GM18505 (cell line): Measurements from ENCODE around the gene ZNF487.

ENCODE experiments used
- ATAC-seq: cut with Tn5 transposase; IDR thresholded peaks from one replicate; pipeline ENCODE4 v1.9.1; 2021; ENCODE audit not compliant: unreplicated experiment
- POLR2A ChIP-seq: IDR thresholded peaks from 4 replicates; pipeline ENCODE4 v1.6.1; 2011; ENCODE audit warnings: borderline replicate concordance; ENCODE audit not compliant: insufficient read depth, insufficient read length; ENCODE audit errors: extremely low read depth

The ZNF487 gene

DNA sequence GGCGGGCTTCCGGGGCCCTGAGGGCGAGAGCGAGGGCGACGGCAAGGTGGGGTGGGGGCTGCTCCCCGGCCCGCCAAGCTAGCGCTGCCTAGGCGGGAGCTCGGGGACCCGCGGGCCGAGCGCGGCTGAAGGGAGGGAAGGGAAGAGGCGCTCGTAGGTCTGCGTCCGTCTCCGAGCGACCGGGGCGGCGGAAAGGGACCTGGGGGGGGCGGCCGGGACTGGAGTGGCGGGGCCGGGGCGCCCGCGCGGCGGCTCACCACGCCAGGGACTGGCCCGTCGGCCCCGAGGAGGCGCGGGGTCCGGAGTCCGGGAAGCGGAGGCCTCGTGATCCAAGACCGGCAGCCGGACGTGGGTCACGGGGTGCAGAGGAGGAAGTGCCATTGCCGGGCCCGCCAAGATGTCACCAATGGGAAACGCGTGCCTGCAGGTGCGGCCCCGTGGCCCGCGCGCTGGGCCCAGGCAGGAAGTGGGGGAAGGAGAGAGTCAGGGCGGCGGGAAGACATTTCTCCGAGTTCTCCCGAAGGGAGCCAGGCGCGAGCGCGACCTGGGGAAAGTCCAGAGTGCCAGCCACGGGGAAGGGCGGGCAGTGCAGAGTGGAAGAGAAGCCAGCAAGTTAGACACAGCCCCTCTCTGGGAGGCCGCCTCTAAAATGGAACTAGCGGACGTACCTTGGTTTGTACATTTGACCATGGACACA is 39.8 kb upstream of the ZNF487 start:
- ATAC-seq: peak; percentile 81
- TF ChIP-seq POLR2A: peak; percentile 69

- ATAC-seq: no peak
- no peak for TF ChIP-seq POLR2A
These were observed 38.0 kb upstream of the ZNF487 start for GRCh38 chr10:43398939-43399319.

- TF ChIP-seq POLR2A: peak; percentile 8
- ATAC-seq: no peak
These were observed 37.3 kb upstream of the ZNF487 start for GRCh38 chr10:43399320-43400310.

DNA sequence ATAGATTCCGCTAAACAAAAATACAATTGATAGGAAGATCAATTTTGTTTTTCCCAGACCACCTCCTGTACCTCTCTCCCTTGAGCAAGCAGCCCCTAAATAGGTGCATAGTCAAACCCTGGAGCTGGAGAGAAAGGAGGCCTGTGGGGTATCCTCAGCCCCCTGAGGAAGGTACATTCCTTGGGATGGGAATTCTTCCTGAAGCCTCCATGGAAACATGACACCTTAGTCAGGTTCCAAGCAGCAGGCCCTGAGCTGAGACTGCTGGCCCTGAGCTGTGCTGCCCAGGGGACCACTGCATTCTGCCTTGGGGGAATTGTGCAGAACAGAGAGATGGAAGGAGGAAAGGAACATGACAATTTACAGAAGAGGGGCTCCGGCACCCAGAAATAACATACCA is 35.3 kb upstream of the ZNF487 start:
- no peak for ATAC-seq
- no peak for TF ChIP-seq POLR2A

- ATAC-seq: no peak
- TF ChIP-seq POLR2A: no peak
These were observed 34.7 kb upstream of the ZNF487 start for GRCh38 chr10:43402176-43402575.

GRCh38 chr10:43402880-43403452 is 33.9 kb upstream of the ZNF487 start:
- no peak for ATAC-seq
- no peak for TF ChIP-seq POLR2A

- no peak for ATAC-seq
- TF ChIP-seq POLR2A: no peak
These were observed 32.8 kb upstream of the ZNF487 start for GRCh38 chr10:43403911-43404703.

GRCh38 chr10:43404704-43405084 is 32.2 kb upstream of the ZNF487 start:
- TF ChIP-seq POLR2A: no peak
- no peak for ATAC-seq

- ATAC-seq: peak; percentile 19
- no peak for TF ChIP-seq POLR2A
These were observed 29.7 kb upstream of the ZNF487 start for GRCh38 chr10:43407148-43407575.

DNA sequence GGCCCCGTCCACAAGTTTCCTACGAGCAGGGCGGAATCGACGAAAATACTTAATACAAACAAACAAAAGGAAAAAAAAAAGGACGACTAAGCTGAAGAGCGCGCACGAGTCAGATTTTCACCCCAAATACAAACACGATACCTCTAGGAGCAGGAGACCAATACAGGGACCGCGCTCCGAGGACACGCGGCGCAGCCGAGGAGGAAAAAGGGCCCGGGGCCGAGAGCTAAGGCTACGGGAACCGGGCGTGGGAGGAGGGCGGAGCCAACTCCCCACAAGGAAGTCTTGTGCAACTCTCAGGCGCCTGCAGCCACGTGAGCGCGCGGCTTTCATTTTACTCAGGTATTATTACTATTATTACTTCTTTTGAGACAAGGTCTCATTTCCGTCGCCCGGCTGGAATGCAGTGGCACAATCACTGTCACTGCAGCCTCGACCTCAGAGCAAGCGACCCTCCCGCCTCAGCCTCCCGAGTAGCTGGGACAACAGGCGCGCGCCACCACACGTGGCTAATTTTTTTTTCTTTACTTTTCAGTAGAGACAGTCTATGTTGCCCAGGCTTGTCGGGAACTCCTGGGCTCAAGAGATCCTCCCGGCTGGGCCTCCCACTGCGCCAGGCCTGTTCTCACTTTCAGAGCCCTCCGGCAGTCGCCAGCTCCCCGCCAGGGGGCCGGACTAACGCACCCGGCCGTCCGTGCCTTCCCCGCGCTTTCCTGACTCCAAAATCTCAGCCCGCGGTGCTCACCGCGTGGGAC is 29.2 kb upstream of the ZNF487 start:
- TF ChIP-seq POLR2A: peak; percentile 88
- ATAC-seq: peak; percentile 40

DNA sequence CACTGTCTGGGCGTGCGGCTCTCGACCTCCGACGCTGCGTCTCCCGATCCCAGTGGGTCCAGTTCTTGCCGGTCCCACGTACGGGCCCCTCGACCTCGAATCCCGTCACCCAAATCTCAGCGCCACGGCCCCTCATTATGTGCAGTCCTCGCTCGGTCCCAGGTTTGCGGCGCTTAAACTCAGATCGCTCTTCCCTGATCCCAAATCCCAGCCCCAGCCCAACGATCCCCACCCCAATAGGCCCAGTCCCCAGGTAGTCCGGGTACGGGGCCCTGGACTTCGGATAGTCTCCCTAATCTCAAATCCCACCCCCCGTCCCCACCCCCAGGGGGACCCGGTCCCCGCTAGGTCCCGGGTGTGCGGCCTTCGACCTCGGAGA is 28.6 kb upstream of the ZNF487 start:
- no peak for TF ChIP-seq POLR2A
- ATAC-seq: no peak

- peak; percentile 88 for TF ChIP-seq POLR2A
- peak; percentile 71 for ATAC-seq
These were observed 28.1 kb upstream of the ZNF487 start, which contains the start of gene HNRNPF for GRCh38 chr10:43408710-43409384. TSS of gene HNRNPF (minus strand) at chr10:43409186. CDS start at chr10:43387884, 21,302 bp downstream.
